22Rv1 (cell line): Measurements from ENCODE around the gene PRSS21.

ENCODE experiments used
- H3K27ac ChIP-seq: fragments of 450-650 bp; 2 replicates; pipeline ENCODE4 v1.5.1; 2017
- ZFX ChIP-seq: fragments of 450-650 bp; IDR thresholded peaks from 2 replicates; pipeline ENCODE4 v1.6.1; 2017; ENCODE audit warnings: antibody characterized with exemption, borderline replicate concordance
- TF ChIP-seq, protein P1 (sequence below): fragments of 450-650 bp; IDR thresholded peaks from 2 replicates; pipeline ENCODE4 v1.5.1; 2017; ENCODE audit warnings: mild to moderate bottlenecking

The PRSS21 gene

DNA sequence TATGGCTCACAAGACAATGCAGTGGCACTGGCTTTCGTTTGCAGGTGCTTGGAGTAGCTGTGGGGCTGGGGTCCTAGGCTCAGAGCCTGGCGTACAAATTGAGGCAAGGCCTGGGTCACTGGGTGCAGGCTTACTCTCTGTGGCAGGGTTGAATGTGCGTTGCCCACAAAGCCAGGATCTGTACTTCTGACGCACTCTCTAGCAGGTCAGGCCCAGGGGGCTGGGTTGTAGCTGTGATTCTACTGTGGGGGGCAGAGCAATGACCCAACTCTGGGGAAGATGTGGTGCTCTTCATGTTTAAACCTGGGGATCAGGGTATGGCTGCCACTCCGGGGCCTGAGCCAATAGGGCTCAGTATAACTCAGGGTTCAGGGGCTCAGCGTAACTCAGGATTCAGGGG lies 6.4 kb upstream of the PRSS21 start:
- no peak overlapping the region for H3K27ac ChIP-seq
- TF ChIP-seq, protein P1, sequence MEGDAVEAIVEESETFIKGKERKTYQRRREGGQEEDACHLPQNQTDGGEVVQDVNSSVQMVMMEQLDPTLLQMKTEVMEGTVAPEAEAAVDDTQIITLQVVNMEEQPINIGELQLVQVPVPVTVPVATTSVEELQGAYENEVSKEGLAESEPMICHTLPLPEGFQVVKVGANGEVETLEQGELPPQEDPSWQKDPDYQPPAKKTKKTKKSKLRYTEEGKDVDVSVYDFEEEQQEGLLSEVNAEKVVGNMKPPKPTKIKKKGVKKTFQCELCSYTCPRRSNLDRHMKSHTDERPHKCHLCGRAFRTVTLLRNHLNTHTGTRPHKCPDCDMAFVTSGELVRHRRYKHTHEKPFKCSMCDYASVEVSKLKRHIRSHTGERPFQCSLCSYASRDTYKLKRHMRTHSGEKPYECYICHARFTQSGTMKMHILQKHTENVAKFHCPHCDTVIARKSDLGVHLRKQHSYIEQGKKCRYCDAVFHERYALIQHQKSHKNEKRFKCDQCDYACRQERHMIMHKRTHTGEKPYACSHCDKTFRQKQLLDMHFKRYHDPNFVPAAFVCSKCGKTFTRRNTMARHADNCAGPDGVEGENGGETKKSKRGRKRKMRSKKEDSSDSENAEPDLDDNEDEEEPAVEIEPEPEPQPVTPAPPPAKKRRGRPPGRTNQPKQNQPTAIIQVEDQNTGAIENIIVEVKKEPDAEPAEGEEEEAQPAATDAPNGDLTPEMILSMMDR = no peak
- TF ChIP-seq ZFX = no peak

DNA sequence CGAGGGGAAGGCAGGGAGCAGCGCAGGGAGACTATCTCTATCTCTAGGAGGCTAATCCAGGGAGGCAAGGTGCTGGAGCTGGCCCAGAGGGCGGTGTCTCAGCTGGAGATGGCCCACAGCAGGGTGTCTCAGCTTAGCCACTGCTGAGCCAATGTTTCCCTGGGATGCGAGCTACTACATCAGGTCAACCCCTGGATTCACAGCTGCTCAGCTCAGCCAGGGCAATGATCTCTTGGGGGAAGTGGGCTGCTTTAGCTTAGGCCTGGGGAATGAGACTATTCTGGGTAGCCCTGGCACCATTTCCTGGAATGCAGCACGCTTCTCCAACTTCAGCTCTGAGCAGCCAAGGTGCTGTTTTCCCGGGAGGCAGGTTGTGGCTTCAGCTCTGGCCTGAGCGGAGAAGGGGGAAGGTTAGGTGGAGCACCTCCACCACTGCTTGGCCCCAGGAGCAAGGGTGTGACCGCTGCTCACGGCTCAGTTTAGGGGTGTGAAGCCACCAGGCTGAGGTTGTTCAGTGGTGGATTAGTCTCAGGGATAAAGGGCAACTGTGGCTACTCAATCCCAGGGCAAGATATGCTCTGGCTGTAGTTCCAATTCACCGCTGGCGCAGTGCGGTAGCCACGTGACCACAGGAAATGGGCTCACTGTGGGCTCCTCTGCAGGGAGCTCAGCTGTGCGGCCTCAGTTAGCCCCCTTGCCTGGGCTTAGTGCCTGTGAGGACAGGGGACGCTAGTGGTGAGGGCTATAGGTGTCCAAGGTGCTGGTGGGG lies 5.2 kb upstream of the PRSS21 start:
- no peak for TF ChIP-seq ZFX
- TF ChIP-seq, protein P1 = no peak
- H3K27ac ChIP-seq = no peak overlapping the region

DNA sequence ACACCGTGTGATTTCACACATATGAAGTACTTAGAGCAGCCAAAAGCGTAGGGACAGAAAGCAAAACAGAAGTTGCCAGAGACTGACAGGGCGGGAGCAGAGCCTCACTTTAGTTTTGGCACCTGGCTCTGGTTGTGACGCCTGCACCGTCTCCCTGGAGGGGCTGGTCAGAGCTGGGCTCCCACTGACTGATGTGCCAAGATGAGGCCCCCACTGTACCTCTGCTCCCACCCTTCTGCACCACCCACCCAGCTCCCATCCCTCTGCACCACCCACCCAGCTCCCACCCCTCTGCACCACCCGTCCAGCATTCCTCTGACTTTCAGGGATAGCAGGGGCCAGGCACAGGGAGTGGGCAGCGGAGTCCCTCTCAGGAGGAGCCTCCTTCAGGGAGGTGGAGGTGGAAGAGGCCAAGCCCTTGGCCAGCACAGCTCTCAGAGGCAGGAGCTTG lies 3.2 kb upstream of the PRSS21 start:
- no peak for TF ChIP-seq ZFX
- TF ChIP-seq, protein P1 = no peak
- no peak overlapping the region for H3K27ac ChIP-seq

DNA sequence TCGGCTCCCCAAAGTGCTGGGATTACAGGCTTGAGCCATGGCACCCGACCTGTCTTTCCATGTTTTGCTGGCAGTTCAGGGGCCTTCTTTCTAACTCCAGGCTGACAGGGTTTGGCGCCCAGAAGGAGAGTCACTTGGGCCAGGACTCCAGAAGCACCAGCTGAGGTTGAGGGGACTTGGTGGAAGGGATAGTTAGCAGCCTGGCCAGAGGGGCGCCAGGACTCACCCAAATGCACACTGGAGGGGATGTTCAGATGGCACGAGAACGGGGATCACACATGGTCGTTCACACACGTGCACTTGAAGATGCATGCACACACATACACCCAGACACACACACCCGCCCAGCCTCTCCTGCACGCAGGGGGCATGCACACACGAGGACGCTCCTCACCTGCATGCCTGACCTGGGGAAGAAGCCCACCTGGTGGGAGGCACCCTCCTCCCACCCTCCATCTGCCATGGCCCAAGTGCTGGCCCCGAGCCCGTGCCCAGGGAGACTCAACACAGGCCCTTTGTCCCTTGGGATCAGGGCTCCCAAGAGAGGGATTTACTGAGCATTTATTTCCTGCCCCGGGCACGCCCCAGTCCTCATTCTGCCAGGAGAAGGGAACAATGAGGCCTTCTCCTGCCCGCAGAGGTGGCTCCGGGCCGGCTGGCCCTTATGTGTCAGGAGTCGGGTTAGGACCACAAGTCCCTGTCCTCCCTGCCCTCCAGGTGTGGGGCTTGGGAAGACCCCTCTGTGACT lies 2.3 kb upstream of the PRSS21 start:
- no peak overlapping the region for H3K27ac ChIP-seq
- no peak for TF ChIP-seq ZFX
- TF ChIP-seq, protein P1 = no peak

- TF ChIP-seq, protein P1 = no peak
- TF ChIP-seq ZFX = no peak
- no peak overlapping the region for H3K27ac ChIP-seq
These were observed 1.7 kb upstream of the PRSS21 start for GRCh38 chr16:2815299-2815771.

DNA sequence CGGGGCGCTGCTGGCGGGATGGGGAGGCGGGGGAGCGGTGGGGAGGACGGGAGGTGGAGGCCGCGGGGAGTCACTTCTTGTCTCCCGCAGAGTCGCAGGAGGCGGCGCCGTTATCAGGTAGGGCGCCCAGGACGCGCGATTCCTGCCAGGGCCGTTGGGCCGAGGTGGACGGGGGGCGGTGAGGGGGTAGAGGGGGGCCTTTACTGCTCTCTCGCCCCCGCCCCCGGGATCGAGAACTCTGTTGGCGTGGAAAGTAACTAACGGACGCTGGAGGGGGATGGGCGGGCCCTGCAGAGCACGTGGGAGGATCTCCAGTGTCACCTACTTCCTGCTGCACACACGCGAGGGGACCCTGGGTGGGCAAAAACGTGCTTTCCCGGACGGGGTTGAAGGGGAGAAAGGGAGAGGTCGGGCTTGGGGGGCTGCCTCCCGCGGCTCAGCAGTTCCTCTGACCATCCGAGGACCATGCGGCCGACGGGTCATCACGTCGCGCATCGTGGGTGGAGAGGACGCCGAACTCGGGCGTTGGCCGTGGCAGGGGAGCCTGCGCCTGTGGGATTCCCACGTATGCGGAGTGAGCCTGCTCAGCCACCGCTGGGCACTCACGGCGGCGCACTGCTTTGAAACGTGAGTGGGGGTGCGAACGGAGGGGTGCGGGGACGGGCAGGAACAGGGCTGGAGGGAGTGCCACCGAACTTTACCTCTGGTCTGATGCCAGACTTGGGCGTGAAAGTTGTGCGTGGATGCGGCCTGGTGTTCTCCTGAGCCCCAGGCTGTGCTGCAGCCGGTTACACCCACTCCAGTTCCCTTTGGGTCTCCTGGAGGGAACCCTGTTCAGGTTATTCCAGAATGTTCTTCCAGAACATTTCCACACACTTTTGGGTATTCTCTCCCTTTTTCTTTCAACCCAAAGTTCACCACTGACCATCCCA lies 569 bp downstream of the PRSS21 start:
- H3K27ac ChIP-seq = peak overlapping the region; percentile 22
- TF ChIP-seq ZFX = no peak
- TF ChIP-seq, protein P1 = peak; percentile 34
